Natural killer cell (primary cell): Measurements from ENCODE around the gene ARMH1. TPM values are rescaled to one million over a fixed set of nuclear protein-coding genes. Genes with fewer than 3 reads are reported as not detected.

Experiments
- ATAC-seq, 3 donors: fragments of 150-1000 bp in 2 of 3; fragments of 200-7000 bp in 1 of 3; cut with Tn5 transposase; 1 replicate in 1 of 3; 2 replicates in 2 of 3; pipeline ENCODE4 v1.10.0; 2021; ENCODE audit warnings: mild to moderate bottlenecking in 2 of 3, moderate library complexity in 2 of 3
- DNase-seq, 2 donors: peaks; one replicate each; pipeline versions ENCODE4 v3.0.0 to v3.0.0-alpha.2; 2013 to 2021; ENCODE audit warnings: mixed read lengths in 1 of 2
- H3K27ac ChIP-seq: one replicate; pipeline ENCODE4 v1.5.1; 2013; ENCODE audit warnings: mild to moderate bottlenecking, low read length
- H3K27me3 ChIP-seq: one replicate; pipeline ENCODE4 v1.6.1; 2013; ENCODE audit warnings: low read length; ENCODE audit not compliant: control insufficient read depth, insufficient read depth
- H3K36me3 ChIP-seq: one replicate; pipeline ENCODE4 v1.6.1; 2013; ENCODE audit warnings: low read length; ENCODE audit not compliant: control insufficient read depth, insufficient read depth
- H3K4me1 ChIP-seq: one replicate; pipeline ENCODE4 v1.6.1; 2013; ENCODE audit warnings: low read length; ENCODE audit not compliant: control insufficient read depth, insufficient read depth
- H3K4me3 ChIP-seq: one replicate; pipeline ENCODE4 v1.5.1; 2013; ENCODE audit warnings: low read length
- H3K9me3 ChIP-seq: one replicate; pipeline ENCODE4 v1.6.1; 2013; ENCODE audit warnings: low read length; ENCODE audit not compliant: control insufficient read depth, insufficient read depth
- H3K27ac Mint-ChIP-seq, 2 donors: one replicate each; pipeline ENCODE4 v1.8.0; 2022; ENCODE audit warnings: mild to moderate bottlenecking in 2 of 2, mixed read lengths in 2 of 2, moderate library complexity in 1 of 2
- H3K27me3 Mint-ChIP-seq, 2 donors: one replicate each; pipeline ENCODE4 v1.8.0; 2022; ENCODE audit warnings: low read depth in 2 of 2, mixed read lengths in 2 of 2
- H3K36me3 Mint-ChIP-seq: one replicate; pipeline ENCODE4 v1.8.0; 2022; ENCODE audit warnings: mixed read lengths
- H3K4me1 Mint-ChIP-seq, 2 donors: one replicate each; pipeline ENCODE4 v1.8.0; 2022; ENCODE audit warnings: mixed read lengths in 2 of 2
- H3K4me3 Mint-ChIP-seq: one replicate; pipeline ENCODE4 v1.8.0; 2022; ENCODE audit warnings: mild to moderate bottlenecking, moderate library complexity, mixed read lengths
- H3K9me3 Mint-ChIP-seq, 2 donors: one replicate each; pipeline ENCODE4 v1.8.0; 2022; ENCODE audit warnings: mixed read lengths in 2 of 2
- WGBS: methylation state at CpG from one replicate; pipeline ENCODE4 v1.1.7; 2013; ENCODE audit warnings: missing lambda C conversion rate; ENCODE audit not compliant: insufficient coverage; 5-methylcytosine and 5-hydroxymethylcytosine counted together
- intact Hi-C: fragments of 100-400 bp; cut with micrococcal nuclease; formaldehyde crosslinking; loops from one replicate; pipeline ENCODE4 v1.14.2; 2022
- total RNA-seq, 4 donors: library from RNA; stranded (reverse); fragments of 120-200 nt in 1 of 4; gene quantifications; one replicate each; pipeline versions ENCODE4 v1.2.3 to v1.2.4, GENCODE V29; 2013 to 2022
- TF ChIP-seq, protein P1 (sequence below): fragments of 200-600 bp; IDR thresholded peaks from one replicate; pipeline ENCODE4 v1.8.0; 2022; ENCODE audit warnings: antibody characterized with exemption

The ARMH1 gene
- total RNA-seq, 3 donors from 2014 or later (not counting 1 experiment from before 2014, with no cell fraction given) = 1.5 to 25.5 (median 5.0) TPM

GRCh38 chr1:44632598-44632997 is 41.9 kb upstream of the ARMH1 start:
- peak overlapping the region; percentile 72 for H3K27ac ChIP-seq
- Mint-ChIP-seq H3K9me3 (no peaks in the 10 kb centered on the region), H3K4me1 (peaks cover 41 to 47% of the 10 kb centered on the region in 2 donors), H3K36me3 (no peaks in the 10 kb centered on the region), H3K27ac (peak overlapping the region; percentile 79 to 96), H3K4me3 (peak overlapping the region; percentile 75), H3K27me3 (no peaks in the 10 kb centered on the region)
- H3K27me3 ChIP-seq = no peaks in the 10 kb centered on the region
- H3K9me3 ChIP-seq = no peaks in the 10 kb centered on the region
- WGBS = 44% methylated on average over 9 of the region's 9 CpGs
- ATAC-seq (no peak), DNase-seq (peak in 1 of 2 donors; percentile 40)
- peaks cover 17% of the 10 kb centered on the region for H3K4me1 ChIP-seq
- peaks cover 33% of the 10 kb centered on the region for H3K36me3 ChIP-seq
- peak overlapping the region; percentile 79 for H3K4me3 ChIP-seq
- TF ChIP-seq, protein P1, sequence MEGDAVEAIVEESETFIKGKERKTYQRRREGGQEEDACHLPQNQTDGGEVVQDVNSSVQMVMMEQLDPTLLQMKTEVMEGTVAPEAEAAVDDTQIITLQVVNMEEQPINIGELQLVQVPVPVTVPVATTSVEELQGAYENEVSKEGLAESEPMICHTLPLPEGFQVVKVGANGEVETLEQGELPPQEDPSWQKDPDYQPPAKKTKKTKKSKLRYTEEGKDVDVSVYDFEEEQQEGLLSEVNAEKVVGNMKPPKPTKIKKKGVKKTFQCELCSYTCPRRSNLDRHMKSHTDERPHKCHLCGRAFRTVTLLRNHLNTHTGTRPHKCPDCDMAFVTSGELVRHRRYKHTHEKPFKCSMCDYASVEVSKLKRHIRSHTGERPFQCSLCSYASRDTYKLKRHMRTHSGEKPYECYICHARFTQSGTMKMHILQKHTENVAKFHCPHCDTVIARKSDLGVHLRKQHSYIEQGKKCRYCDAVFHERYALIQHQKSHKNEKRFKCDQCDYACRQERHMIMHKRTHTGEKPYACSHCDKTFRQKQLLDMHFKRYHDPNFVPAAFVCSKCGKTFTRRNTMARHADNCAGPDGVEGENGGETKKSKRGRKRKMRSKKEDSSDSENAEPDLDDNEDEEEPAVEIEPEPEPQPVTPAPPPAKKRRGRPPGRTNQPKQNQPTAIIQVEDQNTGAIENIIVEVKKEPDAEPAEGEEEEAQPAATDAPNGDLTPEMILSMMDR = no peak
- intact Hi-C loops = loop anchor here (5.0 kb wide), 1 partner anchor 40 kb away; the partner anchor contains the start of genes ARMH1 and TMEM53

- Mint-ChIP-seq H3K9me3 (no peaks in the 10 kb centered on the region), H3K4me1 (peaks cover 47 to 61% of the 10 kb centered on the region in 2 donors), H3K4me3 (no peak overlapping the region), H3K27ac (peak overlapping the region; percentile 79 to 96), H3K36me3 (no peaks in the 10 kb centered on the region), H3K27me3 (no peaks in the 10 kb centered on the region)
- 100% methylated on average over 3 of the region's 3 CpGs for WGBS
- ATAC-seq = no peak
- Histone ChIP-seq H3K4me3 (no peak overlapping the region), H3K36me3 (peaks cover 50% of the 10 kb centered on the region), H3K4me1 (peaks cover 17% of the 10 kb centered on the region), H3K9me3 (no peaks in the 10 kb centered on the region), H3K27me3 (no peaks in the 10 kb centered on the region), H3K27ac (no peak overlapping the region)
- intact Hi-C loops = loop anchor here (5.0 kb wide), 1 partner anchor 38 kb away; the partner anchor contains the start of genes ARMH1 and TMEM53
- TF ChIP-seq, protein P1 = no peak
- DNase-seq = no peak
These were observed 39.8 kb upstream of the ARMH1 start for GRCh38 chr1:44634606-44635189.

- WGBS = 95% methylated on average over 9 of the region's 9 CpGs
- ATAC-seq (no peak), DNase-seq (no peak)
- H3K4me1 Mint-ChIP-seq = peaks cover 45 to 60% of the 10 kb centered on the region in 2 donors
- Histone ChIP-seq H3K36me3 (peaks cover 54% of the 10 kb centered on the region), H3K4me1 (peaks cover 17% of the 10 kb centered on the region), H3K4me3 (no peak overlapping the region), H3K27ac (no peak overlapping the region), H3K9me3 (no peaks in the 10 kb centered on the region), H3K27me3 (no peaks in the 10 kb centered on the region)
- H3K36me3 Mint-ChIP-seq = no peaks in the 10 kb centered on the region
- TF ChIP-seq, protein P1 = no peak
- no peaks in the 10 kb centered on the region for H3K9me3 Mint-ChIP-seq
- H3K27ac Mint-ChIP-seq = peak overlapping the region in 1 of 2 donors; percentile 79
- no peak overlapping the region for H3K4me3 Mint-ChIP-seq
- H3K27me3 Mint-ChIP-seq = no peaks in the 10 kb centered on the region
- intact Hi-C loops = no loop called here
These were observed 39.1 kb upstream of the ARMH1 start for GRCh38 chr1:44635439-44635838.
